ENCODE results near the gene MAD1L1.

The MAD1L1 gene

DNA sequence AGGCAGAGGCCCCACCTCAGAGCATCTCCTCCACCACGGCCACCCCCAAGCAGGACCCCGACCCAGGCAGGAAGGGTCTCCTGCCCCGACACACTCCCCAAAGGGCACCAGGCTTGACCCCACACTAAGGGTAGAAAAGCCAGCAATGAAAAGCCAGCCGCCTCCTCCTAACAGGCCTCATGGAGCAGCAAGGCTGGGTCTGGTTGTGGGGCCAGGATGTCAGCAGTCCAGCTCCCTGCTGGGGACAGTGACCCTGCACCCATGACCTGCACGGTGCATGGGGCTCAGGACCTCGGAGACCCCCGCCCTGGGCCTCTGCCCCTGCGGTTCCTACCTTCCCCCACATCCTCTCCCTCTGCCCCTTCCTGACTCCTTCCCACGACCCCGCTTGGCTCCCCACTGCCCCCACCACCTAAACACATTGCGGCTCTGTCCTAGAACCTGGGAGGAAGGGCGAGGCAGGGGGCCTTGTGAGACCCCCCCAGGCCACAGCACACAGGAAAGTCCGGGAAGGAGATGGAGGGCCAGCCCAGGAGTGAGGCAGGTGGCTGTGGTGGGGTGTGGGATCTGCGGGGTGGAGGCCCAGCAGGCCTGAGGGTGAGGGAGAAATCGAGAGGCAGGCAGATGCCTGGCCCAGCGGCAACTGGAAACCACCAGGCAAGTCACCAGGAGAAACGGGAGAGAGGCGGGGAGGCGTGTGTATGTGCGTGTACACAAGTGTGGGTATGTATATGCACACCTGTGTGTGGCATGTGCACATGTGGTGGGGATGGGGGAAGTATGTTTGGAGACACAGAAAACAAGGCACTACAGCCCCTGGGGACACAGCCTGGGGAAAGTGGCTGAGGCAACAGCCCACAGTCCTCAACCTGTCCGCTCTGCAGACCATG, 229.9 kb downstream of the MAD1L1 start:
- H3K4me1 Mint-ChIP-seq = peaks cover 59% of the 10 kb centered on the region
- DNase-seq = peak; percentile 5
- H3K27ac Mint-ChIP-seq = peak overlapping the region; percentile 61

GRCh38 chr7:2001601-2002442, 230.9 kb downstream of the MAD1L1 start:
- H3K27ac Mint-ChIP-seq = peak overlapping the region; percentile 69
- no peak for TF ChIP-seq CTCF (IDR thresholded peaks at IDR 0.05)
- no peak for DNase-seq
- H3K36me3 Mint-ChIP-seq (ENCODE audit: low read depth) = no peaks in the 10 kb centered on the region
- H3K4me3 Mint-ChIP-seq = no peak overlapping the region
- H3K27me3 Mint-ChIP-seq (ENCODE audit: low read depth, poor library complexity) = peaks cover 4% of the 10 kb centered on the region
- no peaks in the 10 kb centered on the region for H3K9me3 Mint-ChIP-seq
- H3K4me1 Mint-ChIP-seq = peaks cover 52% of the 10 kb centered on the region

More for the DNA sequence above, 229.9 kb downstream of the MAD1L1 start:
- no peaks in the 10 kb centered on the region for H3K36me3 Mint-ChIP-seq (ENCODE audit: low read depth)
- peaks cover 4% of the 10 kb centered on the region for H3K27me3 Mint-ChIP-seq (ENCODE audit: low read depth, poor library complexity)
- H3K9me3 Mint-ChIP-seq = no peaks in the 10 kb centered on the region
- TF ChIP-seq CTCF (IDR thresholded peaks at IDR 0.05) = no peak
- no peak overlapping the region for H3K4me3 Mint-ChIP-seq

- Mint-ChIP-seq H3K27ac (no peak overlapping the region), H3K4me1 (peaks cover 43% of the 10 kb centered on the region), H3K9me3 (no peaks in the 10 kb centered on the region), H3K36me3 (ENCODE audit: low read depth) (no peaks in the 10 kb centered on the region), H3K27me3 (ENCODE audit: low read depth, poor library complexity) (peaks cover 7% of the 10 kb centered on the region), H3K4me3 (no peak overlapping the region)
- no peak for DNase-seq
- TF ChIP-seq CTCF (IDR thresholded peaks at IDR 0.05) = no peak
Observed at GRCh38 chr7:2000746-2001321, 231.9 kb downstream of the MAD1L1 start.

- H3K27ac Mint-ChIP-seq = peak overlapping the region; percentile 78
- H3K27me3 Mint-ChIP-seq (ENCODE audit: low read depth, poor library complexity) = peaks cover 7% of the 10 kb centered on the region
- no peak overlapping the region for H3K4me3 Mint-ChIP-seq
- H3K9me3 Mint-ChIP-seq = no peaks in the 10 kb centered on the region
- no peak for DNase-seq
- H3K4me1 Mint-ChIP-seq = peaks cover 36% of the 10 kb centered on the region
- TF ChIP-seq CTCF (IDR thresholded peaks at IDR 0.05) = no peak
- no peaks in the 10 kb centered on the region for H3K36me3 Mint-ChIP-seq (ENCODE audit: low read depth)
Observed at GRCh38 chr7:2000153-2000687, 232.5 kb downstream of the MAD1L1 start.

DNA sequence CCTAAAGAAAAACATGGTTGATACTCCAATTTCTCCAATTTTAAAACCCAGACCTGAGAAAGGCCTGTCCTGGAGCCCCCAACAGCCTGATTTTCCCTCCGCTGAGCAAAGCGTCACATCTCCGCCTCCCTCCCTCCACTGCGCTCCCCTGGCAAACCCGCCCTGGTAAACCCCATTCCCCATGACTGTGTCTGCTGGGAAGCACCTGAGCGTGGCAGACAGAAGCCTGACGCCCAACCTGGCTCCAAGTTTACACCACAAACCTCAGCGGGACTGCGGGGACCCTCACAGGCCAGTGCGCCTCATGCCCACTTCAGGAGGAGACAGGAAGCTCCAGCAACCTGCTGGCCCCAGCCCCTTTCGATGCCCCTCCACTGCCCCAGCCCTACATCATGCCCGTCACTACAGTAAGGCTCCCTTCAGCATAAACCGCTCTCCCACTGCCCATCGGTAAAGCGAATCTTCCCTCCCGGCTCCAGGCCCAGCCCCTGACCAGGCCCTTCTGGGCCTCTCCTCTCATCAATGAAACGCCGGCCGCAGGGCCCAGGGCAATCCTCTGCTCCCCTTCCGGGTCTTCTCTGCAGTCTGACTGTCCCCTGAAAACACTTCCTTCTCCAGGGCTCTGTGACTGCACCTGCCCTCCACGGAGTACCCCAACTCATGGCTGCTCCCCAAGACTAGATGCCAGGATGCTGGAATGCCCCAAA, 233.3 kb downstream of the MAD1L1 start:
- Mint-ChIP-seq H3K4me3 (no peak overlapping the region), H3K36me3 (ENCODE audit: low read depth) (no peaks in the 10 kb centered on the region), H3K27me3 (ENCODE audit: low read depth, poor library complexity) (peaks cover 7% of the 10 kb centered on the region), H3K4me1 (peaks cover 31% of the 10 kb centered on the region), H3K27ac (peak overlapping the region; percentile 78), H3K9me3 (no peaks in the 10 kb centered on the region)
- TF ChIP-seq CTCF (IDR thresholded peaks at IDR 0.05) = no peak
- no peak for DNase-seq

All from nephron progenitor cell (in vitro differentiated cells).